Activated CD4-positive, alpha-beta T cell treated with anti-CD3 and anti-CD28 coated beads for 4 hours (primary cell): Measurements from ENCODE around the gene E2F8.

Experiments used
- DNase-seq, 2 donors: peaks; one replicate each; pipeline ENCODE4 v3.0.0-alpha.2; 2020

The E2F8 gene

GRCh38 chr11:19251577-19251976, 10.8 kb upstream of the E2F8 start:
- no peak for DNase-seq

DNA sequence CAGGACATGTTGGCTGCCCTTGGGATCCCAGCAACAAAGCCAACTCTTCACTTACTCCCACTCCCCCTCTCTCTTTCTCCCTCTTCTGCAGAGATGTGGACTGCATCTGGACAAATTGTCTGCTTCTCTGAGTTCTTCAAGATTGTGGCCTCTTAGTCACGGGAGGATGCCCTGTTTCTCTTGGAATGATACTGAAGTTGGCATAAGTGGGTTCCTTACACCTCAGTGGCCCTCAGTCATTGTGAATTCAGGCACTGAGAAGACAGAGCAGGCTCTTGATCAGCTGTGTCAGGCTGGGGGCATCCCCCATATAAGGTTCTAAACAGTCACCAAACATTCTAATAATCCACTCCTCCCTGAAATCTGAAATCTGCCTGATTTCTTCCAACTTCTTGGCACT, 6.1 kb upstream of the E2F8 start:
- no peak for DNase-seq

- no peak for DNase-seq
These were observed 4.6 kb upstream of the E2F8 start for GRCh38 chr11:19245351-19245750.

DNA sequence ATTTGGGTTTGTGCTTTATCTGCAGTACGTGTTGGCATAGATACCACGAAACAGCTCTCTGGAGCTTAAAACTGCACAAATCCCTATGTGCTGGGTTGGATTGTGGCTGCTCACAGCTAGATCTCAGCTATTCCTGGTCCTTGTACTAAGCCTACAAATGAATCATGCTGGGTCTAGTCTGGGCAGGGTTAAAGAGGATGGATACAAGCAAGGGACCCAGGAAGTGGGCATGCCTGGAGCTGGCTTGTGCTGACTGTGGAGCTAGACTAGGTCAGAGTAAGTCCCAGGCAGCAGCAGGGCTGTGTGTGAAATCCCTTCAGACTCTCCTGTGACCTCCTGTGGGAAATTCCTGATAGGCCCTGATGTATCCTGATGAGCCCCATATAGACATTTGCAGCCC, 3.9 kb upstream of the E2F8 start:
- no peak for DNase-seq

DNA sequence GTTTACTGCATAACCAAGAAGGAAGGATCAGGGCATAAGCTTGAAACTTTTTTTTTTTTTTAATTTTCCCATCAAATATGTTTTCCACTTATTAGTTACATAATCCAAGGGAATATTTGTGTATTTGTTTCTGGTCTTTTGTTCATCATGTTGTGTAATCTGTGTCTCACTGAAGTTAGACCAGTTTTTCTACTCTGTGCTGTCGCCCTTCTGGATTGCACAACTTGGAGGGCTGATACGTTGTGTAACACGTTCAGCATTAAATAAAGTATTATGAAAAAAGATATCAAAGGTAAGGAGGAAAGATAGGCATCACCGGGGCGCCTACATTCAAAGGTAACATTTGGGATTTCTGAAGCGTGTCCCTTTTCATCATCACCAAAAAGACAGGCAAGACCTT, 3.3 kb upstream of the E2F8 start:
- no peak for DNase-seq

DNA sequence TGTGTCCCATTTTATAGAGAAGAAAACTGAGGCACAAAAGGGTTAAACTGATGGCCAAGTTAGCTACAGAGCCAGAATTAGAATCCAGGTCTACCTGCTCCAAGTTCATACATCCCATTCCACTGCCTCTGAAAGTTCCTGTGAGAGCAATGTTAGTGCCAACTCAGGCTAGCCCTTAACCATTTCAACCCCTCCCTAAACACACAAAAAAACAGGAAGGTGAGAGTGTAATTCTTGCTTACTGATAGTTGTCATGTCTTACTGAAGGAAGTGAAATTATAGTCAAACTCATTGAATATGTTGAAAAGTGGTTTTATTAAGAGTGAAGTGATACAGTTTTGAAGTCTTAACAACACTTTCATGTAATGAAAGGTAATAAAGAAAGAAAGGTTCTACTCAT, 2.9 kb upstream of the E2F8 start:
- DNase-seq, result no peak

GRCh38 chr11:19243143-19243542, 2.4 kb upstream of the E2F8 start:
- no peak for DNase-seq

- DNase-seq, result no peak
These were observed 1.6 kb upstream of the E2F8 start for GRCh38 chr11:19242179-19242932.

DNA sequence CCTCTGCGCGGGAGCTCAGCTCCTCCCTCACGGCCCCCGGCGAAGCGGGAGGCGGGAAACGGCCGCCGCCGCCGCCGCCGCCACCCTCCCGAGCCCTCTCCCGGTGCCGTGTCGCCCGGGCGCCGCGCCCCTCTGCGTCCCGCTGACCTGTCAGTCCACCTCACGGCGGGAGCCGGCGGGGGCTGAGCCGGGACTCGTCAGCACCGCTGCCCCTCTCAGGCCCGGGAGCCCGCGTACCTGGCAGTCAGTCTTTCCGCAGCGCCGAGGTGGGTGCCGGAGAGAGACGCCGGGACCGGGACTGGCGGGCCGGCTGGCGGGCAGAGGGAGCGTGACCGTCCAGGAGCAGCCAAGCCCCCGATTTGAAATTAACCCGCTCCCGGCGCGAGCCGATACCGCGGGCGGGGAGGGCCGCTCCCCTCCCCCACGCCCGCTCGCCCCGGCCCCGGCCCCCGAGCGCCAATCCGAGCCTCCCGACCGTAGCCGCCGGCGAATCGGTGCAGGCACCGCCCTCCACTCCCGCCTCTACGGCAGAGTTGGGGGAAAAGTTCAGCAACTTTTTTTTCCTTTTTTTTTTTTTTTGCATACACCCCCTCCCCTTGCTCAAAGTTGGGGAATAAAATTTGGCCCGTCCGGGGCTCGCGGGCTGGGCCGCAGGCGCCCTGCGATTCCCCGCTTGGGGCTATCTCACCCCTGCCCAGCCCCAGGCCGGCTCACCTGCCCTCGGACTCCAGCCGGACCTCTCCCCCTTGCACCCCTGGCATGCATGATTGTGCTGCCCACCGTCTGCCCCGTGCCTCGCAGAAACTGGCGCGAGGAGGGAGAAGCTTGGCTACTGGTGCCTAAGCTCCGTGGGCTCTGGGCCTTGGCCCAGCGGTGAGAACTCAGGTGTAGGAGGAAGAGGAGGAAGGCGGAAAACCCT, 774 bp upstream of the E2F8 start:
- DNase-seq, result no peak

GRCh38 chr11:19239039-19239438, 1.7 kb downstream of the E2F8 start:
- no peak for DNase-seq

GRCh38 chr11:19237813-19238212, 2.9 kb downstream of the E2F8 start:
- no peak for DNase-seq

GRCh38 chr11:19237381-19237780, 3.4 kb downstream of the E2F8 start:
- no peak for DNase-seq

- no peak for DNase-seq
These were observed 6.4 kb downstream of the E2F8 start for GRCh38 chr11:19234231-19234817.

- no peak for DNase-seq
These were observed 7.7 kb downstream of the E2F8 start for GRCh38 chr11:19232910-19233503.

GRCh38 chr11:19229671-19230070, 11.1 kb downstream of the E2F8 start:
- DNase-seq, result no peak

- DNase-seq, result no peak
These were observed 11.8 kb downstream of the E2F8 start for GRCh38 chr11:19228968-19229367.

DNA sequence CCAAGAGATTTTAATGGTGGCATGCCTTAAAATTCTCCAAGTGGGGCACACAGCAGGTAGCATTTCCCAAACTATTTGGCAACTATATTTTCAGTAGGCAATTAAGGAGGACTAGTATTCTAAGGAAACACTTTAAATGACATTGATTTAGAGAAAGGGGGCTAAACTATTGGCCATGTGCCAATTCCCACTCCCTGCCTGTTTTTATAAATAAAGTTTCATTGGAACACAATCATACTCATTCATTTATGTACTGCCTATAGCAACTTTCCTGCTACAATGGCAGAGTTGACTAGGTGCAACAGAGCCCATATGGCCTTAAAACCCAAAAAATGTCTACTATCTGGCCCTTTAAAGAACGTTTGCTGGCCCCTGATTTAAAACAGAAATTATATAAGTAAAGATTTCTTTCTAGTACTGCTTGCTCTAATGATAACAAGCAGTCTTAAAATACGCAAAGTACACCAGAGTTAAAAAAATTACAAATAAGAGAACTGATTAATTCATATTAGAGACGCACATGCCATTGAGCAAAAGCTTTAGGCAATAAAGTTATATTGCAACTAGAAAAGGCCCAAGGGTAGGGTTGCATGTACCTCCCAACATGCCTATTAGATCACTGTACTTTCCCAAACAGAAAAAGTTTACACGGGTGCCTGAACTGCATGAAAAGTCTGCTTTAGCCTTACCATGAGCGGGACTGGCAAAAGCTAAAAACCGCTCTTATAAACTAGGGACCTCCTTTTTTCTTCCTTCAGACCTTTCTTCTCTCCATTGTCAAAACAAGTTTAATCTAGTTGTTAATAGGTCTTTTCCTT, 14.2 kb downstream of the E2F8 start:
- DNase-seq, result no peak

- no peak for DNase-seq
These were observed 15.2 kb downstream of the E2F8 start for GRCh38 chr11:19225581-19225980.

GRCh38 chr11:19225123-19225522, 15.6 kb downstream of the E2F8 start:
- no peak for DNase-seq

DNA sequence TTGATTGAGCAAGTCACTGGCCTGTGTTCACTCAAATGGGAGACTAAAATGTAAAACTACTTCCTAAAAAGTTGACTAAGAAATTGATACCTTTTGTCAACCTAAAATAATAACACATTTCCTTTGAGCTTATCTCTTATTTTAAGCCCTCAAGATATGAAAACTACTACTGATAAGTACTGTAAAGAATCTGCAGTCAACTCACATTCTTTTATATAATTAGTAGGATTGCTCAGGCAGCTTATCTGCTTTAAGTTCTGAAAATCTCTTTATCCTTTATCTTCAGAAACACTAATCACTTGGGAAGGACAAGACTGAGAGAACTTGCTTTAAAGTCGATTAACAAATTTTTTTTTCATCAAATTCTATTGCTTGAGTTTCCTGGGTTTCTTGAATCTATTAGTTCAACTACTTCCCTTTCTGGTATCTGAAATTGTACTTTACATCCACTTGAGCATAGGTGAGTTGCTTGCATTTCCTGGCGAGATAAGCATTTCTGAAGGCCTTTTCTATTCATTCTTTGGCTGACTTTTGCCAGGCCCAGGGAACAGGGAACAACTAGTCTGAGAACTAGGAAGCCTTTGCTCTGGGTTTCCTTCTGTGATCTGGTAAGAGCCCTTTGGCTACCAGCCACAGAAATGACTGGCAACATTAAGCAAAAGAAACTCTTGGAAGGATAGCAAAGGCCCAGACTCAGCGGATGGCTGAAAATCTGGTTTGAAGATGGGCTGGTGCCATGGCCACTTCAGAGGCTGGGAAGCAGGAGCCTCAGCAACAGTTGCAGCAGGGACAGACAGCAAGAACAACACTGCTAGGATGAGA, 19.6 kb downstream of the E2F8 start:
- DNase-seq, result no peak

GRCh38 chr11:19218786-19219460, 21.8 kb downstream of the E2F8 start:
- no peak for DNase-seq
